ENCODE results near the gene LLCFC1. TPM values are rescaled to one million over a fixed set of nuclear protein-coding genes. Genes with fewer than 3 reads are reported as not detected.

Gene LLCFC1
- not detected in 2 replicates for total RNA-seq (2014; rRNA removed; shearing (Covaris generic))
- polyA plus RNA-seq (2016; fragmentation: Nextera tagmentation; extraction: Ambion mirVana): not detected in 2 replicates

GRCh38 chr7:142939226-142939910 is at the start of gene LLCFC1:
Gene LLCFC1, plus strand, starts transcription at chr7:142939484. Its CDS starts 138 bp downstream, at chr7:142939622.
- H3K36me3 ChIP-seq (ENCODE audit: low read depth): no peaks in the 10 kb centered on the region
- H3K4me1 ChIP-seq (ENCODE audit: insufficient read depth): no peaks in the 10 kb centered on the region
- no peak within 1 kb of the TSS for H3K27ac ChIP-seq
- no peak within 1 kb of the TSS for H3K4me2 ChIP-seq (ENCODE audit: unreplicated experiment)
- no peaks in the 10 kb centered on the region for H3K9me3 ChIP-seq (ENCODE audit: low read depth)
- TF ChIP-seq EZH2 (IDR thresholded peaks at IDR 0.05; ENCODE audit: insufficient read depth, poor library complexity, severe bottlenecking) (no peak), EZH2phosphoT487 (IDR thresholded peaks at IDR 0.05; ENCODE audit: insufficient read depth, low read depth) (no peak)
- in situ Hi-C loops (cut with MboI): no loop called here
- no peaks in the 10 kb centered on the region for H3F3A ChIP-seq (ENCODE audit: insufficient read depth)
- H4K20me1 ChIP-seq (ENCODE audit: insufficient read depth): no peaks in the 10 kb centered on the region
- no peak within 1 kb of the TSS for H3K4me3 ChIP-seq
- no peak within 1 kb of the TSS for H3K9ac ChIP-seq
- no peaks in the 10 kb centered on the region for H3K9me2 ChIP-seq (ENCODE audit: insufficient read depth)
- peaks cover 10% of the 10 kb centered on the region; the same call in 1 of the 2 replicates for H3K27me3 ChIP-seq (replicated peaks; ENCODE audit: insufficient read depth)
- DNase-seq: no peak
- WGBS, 2 experiments (ENCODE audit: low coverage in 1 of 2, low lambda C conversion rate in 2 of 2, missing lambda C conversion rate in 2 of 2): 30 to 32% methylated on average over 10 of the region's 10 CpGs
- no peaks in the 10 kb centered on the region for H3K79me2 ChIP-seq (ENCODE audit: insufficient read depth)
- no peak within 1 kb of the TSS for H2AFZ ChIP-seq

- Histone ChIP-seq H4K20me1 (ENCODE audit: insufficient read depth) (no peaks in the 10 kb centered on the region), H3K9me2 (ENCODE audit: insufficient read depth) (no peaks in the 10 kb centered on the region), H3K4me2 (ENCODE audit: unreplicated experiment) (no peak overlapping the region), H3F3A (ENCODE audit: insufficient read depth) (no peaks in the 10 kb centered on the region), H3K4me3 (no peak overlapping the region), H3K4me1 (ENCODE audit: insufficient read depth) (no peaks in the 10 kb centered on the region), H3K27me3 (replicated peaks; ENCODE audit: insufficient read depth) (no peaks in the 10 kb centered on the region; the same call in 1 of the 2 replicates), H3K27ac (no peak overlapping the region), H3K9me3 (ENCODE audit: low read depth) (no peaks in the 10 kb centered on the region), H3K36me3 (ENCODE audit: low read depth) (no peaks in the 10 kb centered on the region), H3K9ac (no peak overlapping the region), H2AFZ (no peak overlapping the region), H3K79me2 (ENCODE audit: insufficient read depth) (no peaks in the 10 kb centered on the region)
- in situ Hi-C loops (cut with MboI): no loop called here
- TF ChIP-seq EZH2phosphoT487 (IDR thresholded peaks at IDR 0.05; ENCODE audit: insufficient read depth, low read depth) (no peak), EZH2 (IDR thresholded peaks at IDR 0.05; ENCODE audit: insufficient read depth, poor library complexity, severe bottlenecking) (no peak)
- DNase-seq: no peak
- WGBS, 2 experiments (ENCODE audit: low coverage in 1 of 2, low lambda C conversion rate in 2 of 2, missing lambda C conversion rate in 2 of 2): 59 to 60% methylated on average over 3 of the region's 3 CpGs
Measured at GRCh38 chr7:142889816-142890215, 49.5 kb upstream of the LLCFC1 start.

- Histone ChIP-seq H3F3A (ENCODE audit: insufficient read depth) (no peaks in the 10 kb centered on the region), H3K36me3 (ENCODE audit: low read depth) (no peaks in the 10 kb centered on the region), H3K9me3 (ENCODE audit: low read depth) (no peaks in the 10 kb centered on the region), H4K20me1 (ENCODE audit: insufficient read depth) (no peaks in the 10 kb centered on the region), H3K4me1 (ENCODE audit: insufficient read depth) (no peaks in the 10 kb centered on the region), H3K9ac (no peak overlapping the region), H3K9me2 (ENCODE audit: insufficient read depth) (no peaks in the 10 kb centered on the region), H3K27ac (no peak overlapping the region), H3K4me2 (ENCODE audit: unreplicated experiment) (no peak overlapping the region), H3K27me3 (replicated peaks; ENCODE audit: insufficient read depth) (peaks cover 7% of the 10 kb centered on the region), H3K4me3 (no peak overlapping the region), H3K79me2 (ENCODE audit: insufficient read depth) (no peaks in the 10 kb centered on the region), H2AFZ (no peak overlapping the region)
- no peak for DNase-seq
- in situ Hi-C loops (cut with MboI): no loop called here
- 65 to 67% methylated on average over 12 of the region's 12 CpGs for WGBS, 2 experiments (ENCODE audit: low coverage in 1 of 2, low lambda C conversion rate in 2 of 2, missing lambda C conversion rate in 2 of 2)
- TF ChIP-seq EZH2phosphoT487 (IDR thresholded peaks at IDR 0.05; ENCODE audit: insufficient read depth, low read depth) (no peak), EZH2 (IDR thresholded peaks at IDR 0.05; ENCODE audit: insufficient read depth, poor library complexity, severe bottlenecking) (no peak)
Measured at GRCh38 chr7:142890874-142891485, 48.3 kb upstream of the LLCFC1 start.

- DNase-seq: no peak
- peaks cover 7% of the 10 kb centered on the region for H3K27me3 ChIP-seq (replicated peaks; ENCODE audit: insufficient read depth)
- no peak overlapping the region for H3K4me2 ChIP-seq (ENCODE audit: unreplicated experiment)
- H3K27ac ChIP-seq: no peak overlapping the region
- H3K4me1 ChIP-seq (ENCODE audit: insufficient read depth): no peaks in the 10 kb centered on the region
- H3K9me2 ChIP-seq (ENCODE audit: insufficient read depth): no peaks in the 10 kb centered on the region
- TF ChIP-seq EZH2phosphoT487 (IDR thresholded peaks at IDR 0.05; ENCODE audit: insufficient read depth, low read depth): no peak
- TF ChIP-seq EZH2 (IDR thresholded peaks at IDR 0.05; ENCODE audit: insufficient read depth, poor library complexity, severe bottlenecking): no peak
- no peaks in the 10 kb centered on the region for H4K20me1 ChIP-seq (ENCODE audit: insufficient read depth)
- no peaks in the 10 kb centered on the region for H3K9me3 ChIP-seq (ENCODE audit: low read depth)
- H2AFZ ChIP-seq: no peak overlapping the region
- H3F3A ChIP-seq (ENCODE audit: insufficient read depth): no peaks in the 10 kb centered on the region
- H3K9ac ChIP-seq: no peak overlapping the region
- no peaks in the 10 kb centered on the region for H3K79me2 ChIP-seq (ENCODE audit: insufficient read depth)
- in situ Hi-C loops (cut with MboI): no loop called here
- no peak overlapping the region for H3K4me3 ChIP-seq
- WGBS, 2 experiments (ENCODE audit: low coverage in 1 of 2, low lambda C conversion rate in 2 of 2, missing lambda C conversion rate in 2 of 2): 61 to 63% methylated on average over 10 of the region's 10 CpGs
- H3K36me3 ChIP-seq (ENCODE audit: low read depth): no peaks in the 10 kb centered on the region
Measured at GRCh38 chr7:142891490-142892082, 47.7 kb upstream of the LLCFC1 start.

Data from GM23248 (cell line).